CD4-positive, alpha-beta T cell treated with Interleukin-15 for 4 hours (primary cell): ENCODE data around the gene YES1.
"Not testable (repeated sequence)": the region's sequence is repeated elsewhere in the genome, so short reads cannot be mapped to it uniquely, and the experiment has no call there.

Experiments
- DNase-seq: peaks from one replicate; pipeline ENCODE4 v3.0.0-alpha.2; 2020; ENCODE audit warnings: low spot score

The YES1 gene

GRCh38 chr18:683531-683930 lies 128.5 kb downstream of the YES1 start:
- no peak for DNase-seq

DNA sequence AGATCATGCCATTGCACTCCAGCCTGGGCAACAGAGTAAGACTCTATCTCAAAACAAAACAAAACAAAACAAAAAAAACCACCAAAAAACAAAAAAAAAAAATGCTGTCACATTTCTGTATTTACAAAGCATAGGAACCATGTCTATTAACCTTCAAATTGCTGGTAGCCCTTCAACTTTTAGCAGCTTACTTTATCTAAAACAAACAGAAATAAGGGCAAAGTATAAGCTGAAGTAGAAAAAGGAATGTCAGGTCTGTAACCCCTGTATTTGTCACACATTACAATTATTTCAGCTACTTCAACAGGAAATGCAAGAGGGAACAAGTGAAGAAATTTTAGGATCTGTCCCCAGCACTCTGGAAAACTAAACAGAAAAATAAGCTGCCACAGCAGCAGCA lies 129.2 kb downstream of the YES1 start:
- no peak for DNase-seq

DNA sequence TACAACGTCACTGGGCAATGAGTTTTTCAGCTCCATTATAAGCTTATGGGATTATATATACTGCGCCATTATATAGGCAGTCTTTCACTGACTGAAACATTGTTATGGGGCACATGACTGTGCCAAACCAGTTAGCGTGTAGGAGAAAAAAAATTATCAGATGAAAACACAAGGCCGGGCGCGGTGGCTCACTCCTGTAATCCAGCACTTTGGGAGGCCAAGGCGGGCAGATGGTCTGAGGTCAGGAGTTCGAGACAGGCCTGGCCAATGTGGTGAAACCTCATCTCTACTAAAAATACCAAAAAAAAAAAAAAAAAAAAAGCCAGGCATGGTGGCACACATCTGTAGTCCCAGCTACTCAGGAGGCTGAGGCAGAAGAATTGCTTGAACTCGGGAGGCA lies 129.6 kb downstream of the YES1 start:
- DNase-seq: not testable (repeated sequence)

- peak; percentile 27 for DNase-seq
These were observed 130.1 kb downstream of the YES1 start for GRCh38 chr18:681985-682384.

DNA sequence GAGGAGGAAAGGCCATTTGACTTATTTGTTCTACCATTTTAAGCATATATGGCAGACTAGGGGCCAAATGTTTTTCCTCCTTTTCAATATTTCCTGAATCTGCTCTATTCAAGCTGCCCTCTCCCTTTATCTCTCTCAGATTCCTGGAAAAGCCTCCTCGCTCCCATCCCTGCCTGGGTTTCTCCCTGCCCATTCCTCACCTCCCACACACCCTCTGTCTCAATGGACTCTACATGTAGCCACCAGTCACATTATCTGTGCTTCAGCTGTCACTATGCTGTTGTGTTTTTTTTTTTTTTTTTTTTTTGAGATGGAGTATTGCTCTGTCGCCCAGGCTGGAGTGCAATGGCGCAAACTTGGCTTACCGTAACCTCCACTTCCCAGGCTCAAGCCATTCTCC lies 131.7 kb downstream of the YES1 start:
- DNase-seq: no peak

GRCh38 chr18:679516-679915 lies 132.5 kb downstream of the YES1 start:
- no peak for DNase-seq

- DNase-seq: no peak
These were observed 133.4 kb downstream of the YES1 start for GRCh38 chr18:678482-679182.

- DNase-seq: no peak
These were observed 134.1 kb downstream of the YES1 start for GRCh38 chr18:677951-678381.

DNA sequence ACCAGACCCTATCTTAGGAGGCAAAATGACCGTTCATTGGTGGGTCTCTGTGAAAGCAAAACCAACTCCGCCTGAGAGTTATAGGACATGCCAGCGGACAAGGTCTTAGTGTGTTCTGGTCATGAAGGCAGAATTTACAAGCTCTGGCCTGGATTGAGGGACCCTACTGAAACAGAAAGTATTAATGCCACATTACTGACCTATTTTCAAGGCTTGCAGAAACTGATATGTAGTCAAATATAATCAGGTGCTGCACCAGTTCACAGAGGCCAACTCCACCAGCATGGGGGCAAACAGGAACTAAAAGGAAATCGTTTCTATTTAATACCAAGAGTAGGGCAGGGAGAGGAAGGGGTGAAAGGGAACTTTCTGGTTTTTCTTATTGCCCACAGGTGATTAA lies 134.9 kb downstream of the YES1 start:
- DNase-seq: no peak

GRCh38 chr18:676736-677135 lies 135.3 kb downstream of the YES1 start:
- no peak for DNase-seq

DNA sequence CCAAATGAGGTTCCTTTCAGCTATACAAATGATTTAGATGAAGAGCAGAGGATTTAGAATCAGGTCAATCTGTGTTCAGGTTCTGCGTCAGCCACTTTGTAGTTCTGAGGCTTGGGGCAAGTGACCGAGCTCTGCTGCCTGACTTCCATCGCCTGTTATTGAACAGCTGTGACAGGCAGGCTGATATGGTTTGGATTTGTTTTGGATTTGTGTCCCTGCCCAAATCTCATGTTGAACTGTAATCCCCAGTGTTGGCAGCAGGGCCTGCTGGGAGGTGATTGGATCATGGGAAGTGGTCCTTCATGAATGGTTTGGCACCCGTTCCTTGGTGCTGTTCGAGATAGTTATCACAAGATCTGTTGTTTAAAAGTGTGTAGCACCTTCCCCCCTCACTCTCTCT lies 136.0 kb downstream of the YES1 start:
- no peak for DNase-seq

DNA sequence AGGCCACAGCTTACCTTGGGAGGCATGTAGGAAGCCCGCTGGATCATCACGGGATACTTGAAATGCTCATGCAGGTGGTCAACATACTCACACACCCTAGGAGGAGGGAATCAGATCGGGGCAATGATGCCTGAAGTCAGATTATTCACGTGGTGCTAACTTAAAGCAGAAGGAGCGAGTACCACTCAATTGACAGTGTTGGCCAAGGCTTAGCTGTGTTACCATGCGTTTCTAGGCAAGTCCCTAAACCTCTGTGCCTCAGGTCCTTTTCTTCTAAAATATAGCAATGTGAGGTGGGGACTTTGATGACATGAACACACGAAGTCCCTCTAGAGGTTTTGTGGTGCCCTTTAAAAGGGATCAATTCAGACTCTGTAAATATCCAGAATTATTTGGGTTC lies 136.7 kb downstream of the YES1 start:
- DNase-seq: no peak

- DNase-seq: no peak
These were observed 138.3 kb downstream of the YES1 start for GRCh38 chr18:673769-674168.

GRCh38 chr18:673317-673716 lies 138.7 kb downstream of the YES1 start:
- DNase-seq: no peak
